Measurements from ENCODE around the gene TTC34. TPM values are rescaled to one million over a fixed set of nuclear protein-coding genes. Genes with fewer than 3 reads are reported as not detected.

Gene TTC34
- total and polyA plus RNA-seq, 9 of the 15 experiments (the other 6 are each of a cell fraction or from before 2014, with no cell fraction given), result 0.03 to 0.38 (median 0.05) TPM; not detected in 2

DNA sequence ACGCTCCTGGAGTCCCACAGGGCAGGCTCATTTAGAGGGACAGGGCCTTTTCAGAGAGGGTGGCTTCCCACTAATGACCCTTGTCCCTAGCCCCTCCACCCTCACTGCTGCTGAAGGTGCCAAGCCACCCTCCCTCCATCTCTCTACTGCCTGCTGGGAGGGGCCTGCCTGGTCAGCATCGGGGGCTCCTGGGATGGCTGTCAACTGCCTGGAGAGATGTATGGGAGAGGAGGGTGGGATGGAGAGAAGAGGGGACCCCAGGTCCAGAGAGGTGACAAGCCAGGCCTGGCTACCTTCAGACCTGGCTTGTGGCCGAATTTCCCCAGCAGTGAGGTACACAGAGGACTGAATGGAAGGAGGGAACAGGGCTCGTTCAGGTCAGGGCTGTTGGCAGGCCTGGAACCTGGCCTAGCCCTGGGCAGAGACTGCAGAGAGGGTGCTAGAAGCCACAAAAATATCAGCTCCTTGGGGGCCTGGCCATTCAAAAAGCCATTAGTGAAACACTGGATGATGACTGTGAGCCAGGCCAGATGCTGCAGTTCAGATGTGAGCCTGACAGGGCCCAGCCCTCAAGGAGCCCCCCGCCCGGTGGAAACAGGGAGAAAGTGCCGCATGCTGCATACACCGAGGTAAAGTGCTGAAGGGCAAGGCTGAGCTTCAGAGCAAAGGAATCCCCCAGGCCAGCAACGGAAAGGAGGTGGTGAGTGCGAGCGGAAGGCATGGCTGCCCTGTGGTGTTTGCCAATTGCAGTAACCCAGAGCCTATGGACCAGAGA lies 188.7 kb downstream of the TTC34 start:
- no peaks in the 10 kb centered on the region; the same call in 1 of the 2 replicates for H4K20me1 ChIP-seq (replicated peaks; ENCODE audit: control insufficient read depth, insufficient read depth, low read length)
- no peaks in the 10 kb centered on the region for H3K79me2 ChIP-seq (ENCODE audit: control insufficient read depth, insufficient read depth, low read length)
- H3K4me2 ChIP-seq (ENCODE audit: insufficient read depth, low read length), result no peak overlapping the region
- H3K9ac ChIP-seq (ENCODE audit: insufficient read depth in 1 of 2, low read depth in 2 of 2, low read length in 2 of 2), result no peak overlapping the region; a peak in 1 of 4 replicates
- H3K27ac ChIP-seq (ENCODE audit: extremely low read depth, low read depth, low read length), result no peak overlapping the region
- ChIA-PET CTCF (ENCODE audit: low intra/inter-chr PET ratio) (no interaction called here), POLR2A (interaction anchor here (1.8 kb wide), 1 partner anchor 27 kb away, joined by 5 read pairs; no protein-coding TSS in a partner anchor)
- no peaks in the 10 kb centered on the region; the same call in 1 of the 2 replicates for H3K9me3 ChIP-seq (replicated peaks; ENCODE audit: control insufficient read depth, insufficient read depth, low read depth, low read length)
- in situ Hi-C loops (cut with MboI), result no loop called here
- H2AFZ ChIP-seq (ENCODE audit: low read depth, low read length), result no peak overlapping the region
- ATAC-seq (no peak), DNase-seq (ENCODE audit: extremely low read depth in 1 of 4, low spot score in 3 of 4) (no peak), FAIRE-seq (no peak)
- intact Hi-C loops (cut with micrococcal nuclease), result no loop called here
- H3K9me1 ChIP-seq (ENCODE audit: control insufficient read depth, insufficient read depth, low read length), result no peaks in the 10 kb centered on the region
- H3K27me3 ChIP-seq (ENCODE audit: control insufficient read depth in 2 of 2, insufficient read depth in 2 of 2, low read length in 2 of 2), result peaks cover 8 to 29% of the 10 kb centered on the region in 2 experiments
- no peaks in the 10 kb centered on the region for H3K36me3 ChIP-seq (ENCODE audit: control insufficient read depth, insufficient read depth, low read length)
- no TSS peak for BruUV-seq (replicated peaks)
- 0% methylated on average over 11 of the region's 11 CpGs for WGBS (ENCODE audit: insufficient coverage, low coverage, missing lambda C conversion rate)
- no peak overlapping the region for H3K4me3 ChIP-seq
- H3K4me1 ChIP-seq (replicated peaks in 1 of 2; ENCODE audit: control insufficient read depth in 2 of 2, insufficient read depth in 2 of 2, low read length in 2 of 2), result peaks cover 0 to 32% of the 10 kb centered on the region in 2 experiments; a peak in 2 of 5 replicates
- TF ChIP-seq, protein P1, sequence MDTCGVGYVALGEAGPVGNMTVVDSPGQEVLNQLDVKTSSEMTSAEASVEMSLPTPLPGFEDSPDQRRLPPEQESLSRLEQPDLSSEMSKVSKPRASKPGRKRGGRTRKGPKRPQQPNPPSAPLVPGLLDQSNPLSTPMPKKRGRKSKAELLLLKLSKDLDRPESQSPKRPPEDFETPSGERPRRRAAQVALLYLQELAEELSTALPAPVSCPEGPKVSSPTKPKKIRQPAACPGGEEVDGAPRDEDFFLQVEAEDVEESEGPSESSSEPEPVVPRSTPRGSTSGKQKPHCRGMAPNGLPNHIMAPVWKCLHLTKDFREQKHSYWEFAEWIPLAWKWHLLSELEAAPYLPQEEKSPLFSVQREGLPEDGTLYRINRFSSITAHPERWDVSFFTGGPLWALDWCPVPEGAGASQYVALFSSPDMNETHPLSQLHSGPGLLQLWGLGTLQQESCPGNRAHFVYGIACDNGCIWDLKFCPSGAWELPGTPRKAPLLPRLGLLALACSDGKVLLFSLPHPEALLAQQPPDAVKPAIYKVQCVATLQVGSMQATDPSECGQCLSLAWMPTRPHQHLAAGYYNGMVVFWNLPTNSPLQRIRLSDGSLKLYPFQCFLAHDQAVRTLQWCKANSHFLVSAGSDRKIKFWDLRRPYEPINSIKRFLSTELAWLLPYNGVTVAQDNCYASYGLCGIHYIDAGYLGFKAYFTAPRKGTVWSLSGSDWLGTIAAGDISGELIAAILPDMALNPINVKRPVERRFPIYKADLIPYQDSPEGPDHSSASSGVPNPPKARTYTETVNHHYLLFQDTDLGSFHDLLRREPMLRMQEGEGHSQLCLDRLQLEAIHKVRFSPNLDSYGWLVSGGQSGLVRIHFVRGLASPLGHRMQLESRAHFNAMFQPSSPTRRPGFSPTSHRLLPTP (IDR thresholded peaks at IDR 0.05; ENCODE audit: borderline replicate concordance, extremely low read depth, insufficient read length), result no peak
- TF ChIP-seq MBD2 (IDR thresholded peaks at IDR 0.05; ENCODE audit: borderline replicate concordance, low read depth) (no peak), NEUROD1 (IDR thresholded peaks at IDR 0.05; ENCODE audit: borderline replicate concordance, low read depth, low read length, partially characterized antibody) (no peak), CHD4 (IDR thresholded peaks at IDR 0.05; ENCODE audit: insufficient read depth, insufficient replicate concordance, low read depth, low read length, poor library complexity, severe bottlenecking) (no peak), SOX6 (IDR thresholded peaks at IDR 0.05) (no peak), ZNF780A (CRISPR knock-in tag; IDR thresholded peaks at IDR 0.05) (no peak), SRSF7 (optimal IDR thresholded peaks at IDR 0.05; ENCODE audit: low read depth, low read length) (no peak), KHSRP (IDR thresholded peaks at IDR 0.05) (no peak), ADNP (tag; IDR thresholded peaks at IDR 0.05) (no peak), HDAC2 (IDR thresholded peaks at IDR 0.05) (no peak), KAT7 (CRISPR knock-in tag; IDR thresholded peaks at IDR 0.05; ENCODE audit: borderline replicate concordance) (no peak), NRF1 (conservative IDR thresholded peaks at IDR 0.05 in 1 of 2, IDR thresholded peaks at IDR 0.05 in 1 of 2) (no peak), POLR3G (IDR thresholded peaks at IDR 0.05; ENCODE audit: extremely low read depth, insufficient read length, insufficient replicate concordance) (no peak), RHOXF2B (CRISPR knock-in tag; conservative IDR thresholded peaks at IDR 0.05) (no peak)
- TF ChIP-seq, protein P2, sequence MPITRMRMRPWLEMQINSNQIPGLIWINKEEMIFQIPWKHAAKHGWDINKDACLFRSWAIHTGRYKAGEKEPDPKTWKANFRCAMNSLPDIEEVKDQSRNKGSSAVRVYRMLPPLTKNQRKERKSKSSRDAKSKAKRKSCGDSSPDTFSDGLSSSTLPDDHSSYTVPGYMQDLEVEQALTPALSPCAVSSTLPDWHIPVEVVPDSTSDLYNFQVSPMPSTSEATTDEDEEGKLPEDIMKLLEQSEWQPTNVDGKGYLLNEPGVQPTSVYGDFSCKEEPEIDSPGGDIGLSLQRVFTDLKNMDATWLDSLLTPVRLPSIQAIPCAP (CRISPR knock-in tag; IDR thresholded peaks at IDR 0.05; ENCODE audit: borderline replicate concordance), result no peak
- TF ChIP-seq, protein P3, sequence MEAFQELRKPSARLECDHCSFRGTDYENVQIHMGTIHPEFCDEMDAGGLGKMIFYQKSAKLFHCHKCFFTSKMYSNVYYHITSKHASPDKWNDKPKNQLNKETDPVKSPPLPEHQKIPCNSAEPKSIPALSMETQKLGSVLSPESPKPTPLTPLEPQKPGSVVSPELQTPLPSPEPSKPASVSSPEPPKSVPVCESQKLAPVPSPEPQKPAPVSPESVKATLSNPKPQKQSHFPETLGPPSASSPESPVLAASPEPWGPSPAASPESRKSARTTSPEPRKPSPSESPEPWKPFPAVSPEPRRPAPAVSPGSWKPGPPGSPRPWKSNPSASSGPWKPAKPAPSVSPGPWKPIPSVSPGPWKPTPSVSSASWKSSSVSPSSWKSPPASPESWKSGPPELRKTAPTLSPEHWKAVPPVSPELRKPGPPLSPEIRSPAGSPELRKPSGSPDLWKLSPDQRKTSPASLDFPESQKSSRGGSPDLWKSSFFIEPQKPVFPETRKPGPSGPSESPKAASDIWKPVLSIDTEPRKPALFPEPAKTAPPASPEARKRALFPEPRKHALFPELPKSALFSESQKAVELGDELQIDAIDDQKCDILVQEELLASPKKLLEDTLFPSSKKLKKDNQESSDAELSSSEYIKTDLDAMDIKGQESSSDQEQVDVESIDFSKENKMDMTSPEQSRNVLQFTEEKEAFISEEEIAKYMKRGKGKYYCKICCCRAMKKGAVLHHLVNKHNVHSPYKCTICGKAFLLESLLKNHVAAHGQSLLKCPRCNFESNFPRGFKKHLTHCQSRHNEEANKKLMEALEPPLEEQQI (IDR thresholded peaks at IDR 0.05), result no peak
